GM21723 (cell line): Measurements from ENCODE around the gene PRDM11.

Experiments
- ATAC-seq: cut with Tn5 transposase; IDR thresholded peaks from one replicate; pipeline ENCODE4 v1.9.1; 2021; ENCODE audit warnings: mild to moderate bottlenecking, moderate library complexity; ENCODE audit not compliant: unreplicated experiment

The PRDM11 gene

DNA sequence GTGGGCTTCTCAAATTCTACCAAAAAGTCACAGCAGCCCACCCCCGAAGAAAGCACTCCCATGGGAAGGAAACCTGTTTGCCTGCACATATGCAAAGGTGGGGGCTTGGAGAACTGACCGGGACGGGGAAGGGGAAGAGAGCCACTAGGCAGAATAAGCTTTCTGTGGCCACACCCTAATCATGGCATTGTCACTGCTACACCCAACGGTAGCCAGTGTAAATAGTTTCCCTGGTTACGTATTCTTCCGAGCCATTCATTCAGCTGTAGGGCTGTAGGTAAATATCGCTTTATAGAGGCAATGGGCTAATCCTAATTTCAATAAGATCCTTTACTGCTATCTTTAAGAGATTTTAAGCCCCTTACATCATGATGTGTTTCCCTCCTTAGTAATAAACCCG lies 61.7 kb downstream of the PRDM11 start:
- ATAC-seq: no peak

DNA sequence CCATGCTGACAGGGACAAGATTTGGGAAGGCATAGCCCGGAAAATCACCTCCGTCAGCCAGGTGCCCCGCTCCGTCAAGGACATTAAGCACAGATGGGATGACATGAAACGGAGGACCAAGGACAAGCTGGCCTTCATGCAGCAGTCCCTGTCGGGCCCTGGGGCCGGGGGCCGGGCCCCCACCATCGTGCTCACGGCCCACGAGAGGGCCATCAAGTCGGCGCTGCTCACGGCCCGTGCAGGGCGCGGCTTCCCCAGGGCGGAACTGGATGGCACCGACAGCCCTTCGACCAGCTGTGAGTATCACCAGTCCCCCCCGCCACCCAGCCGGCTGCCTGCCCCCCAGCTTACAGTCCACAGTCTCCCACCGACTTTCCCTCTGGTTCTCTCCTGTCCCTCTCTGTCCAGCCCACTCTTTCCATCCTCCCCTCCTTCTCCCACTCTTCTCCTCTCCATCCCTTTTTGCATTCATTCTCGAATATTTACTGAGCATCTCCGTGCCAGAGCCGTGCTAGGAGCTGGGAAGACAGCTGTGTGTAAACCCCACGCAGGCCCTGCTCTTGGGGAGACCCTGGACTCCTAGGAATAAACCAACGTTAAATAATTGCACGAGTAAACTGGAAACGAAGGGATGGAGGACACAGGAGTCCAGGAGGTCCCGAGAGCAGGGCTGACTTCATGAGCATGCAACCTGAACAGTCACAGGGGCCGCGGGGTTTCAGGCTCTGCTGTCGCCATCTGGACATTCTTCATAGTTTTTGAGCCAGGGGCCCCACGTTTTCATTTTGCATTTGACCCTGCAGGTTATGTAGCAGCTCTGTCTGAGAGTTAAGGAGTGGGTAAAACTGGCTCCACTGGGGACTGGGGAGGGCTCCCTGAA lies 62.8 kb downstream of the PRDM11 start:
- ATAC-seq: no peak

DNA sequence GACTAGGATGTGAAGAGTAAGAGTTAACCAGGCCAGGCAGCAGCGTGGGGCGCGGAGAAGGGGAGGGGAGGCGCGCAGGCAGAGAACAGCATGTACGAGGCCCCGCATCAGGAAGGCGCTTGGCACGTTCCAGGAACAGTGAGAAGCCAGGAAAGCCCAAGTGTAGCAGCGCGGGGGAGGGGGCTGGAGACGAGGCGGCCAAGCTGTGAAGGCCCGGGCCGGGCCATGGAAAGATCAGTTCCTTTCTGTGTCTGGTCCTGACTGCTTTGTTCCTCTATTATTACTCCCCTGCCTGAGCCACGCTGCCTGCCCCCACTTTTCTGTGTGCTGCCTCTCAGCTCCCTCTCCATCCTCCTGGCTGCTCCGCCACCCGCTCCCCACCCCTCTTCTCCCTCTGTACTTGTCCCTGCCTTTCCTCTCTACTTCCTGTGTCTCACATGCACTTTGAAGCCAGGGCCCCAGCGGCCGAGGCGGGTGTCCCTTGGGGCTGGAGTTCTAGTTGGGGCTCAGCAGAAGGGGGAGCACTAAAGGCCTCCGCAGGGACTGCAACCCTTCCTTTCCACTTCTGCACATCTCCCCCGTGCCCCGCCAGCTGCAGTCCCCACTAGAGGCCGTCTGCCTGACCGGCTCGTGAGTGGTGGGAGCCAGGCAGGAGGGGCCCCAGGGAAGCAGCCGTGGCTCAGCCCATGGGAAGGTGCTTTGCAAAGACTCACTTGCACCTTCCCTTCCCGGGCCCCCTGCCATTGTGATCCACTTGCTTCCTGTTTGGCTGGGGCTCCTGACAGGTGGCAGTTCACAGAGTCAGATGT lies 63.7 kb downstream of the PRDM11 start:
- no peak for ATAC-seq

DNA sequence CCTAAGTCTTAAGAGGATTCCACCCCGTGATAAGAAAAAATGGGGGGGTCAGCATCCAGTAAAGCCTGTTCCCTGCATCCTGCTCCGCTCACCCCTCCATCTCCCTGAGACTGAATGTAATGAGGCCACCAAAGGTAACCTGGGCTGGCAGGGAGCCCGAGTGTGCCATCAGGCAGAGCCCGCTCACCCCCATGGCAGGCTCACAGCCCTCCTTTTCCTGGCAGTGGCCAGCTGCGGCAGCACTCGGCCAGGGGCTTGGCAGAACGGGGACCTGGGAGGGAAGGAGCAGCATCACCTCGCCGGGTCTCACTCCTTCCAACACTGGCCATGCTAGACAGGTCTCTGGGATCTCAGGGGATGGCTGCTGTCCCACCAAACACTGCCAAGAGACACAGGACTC lies 64.4 kb downstream of the PRDM11 start:
- ATAC-seq: no peak

DNA sequence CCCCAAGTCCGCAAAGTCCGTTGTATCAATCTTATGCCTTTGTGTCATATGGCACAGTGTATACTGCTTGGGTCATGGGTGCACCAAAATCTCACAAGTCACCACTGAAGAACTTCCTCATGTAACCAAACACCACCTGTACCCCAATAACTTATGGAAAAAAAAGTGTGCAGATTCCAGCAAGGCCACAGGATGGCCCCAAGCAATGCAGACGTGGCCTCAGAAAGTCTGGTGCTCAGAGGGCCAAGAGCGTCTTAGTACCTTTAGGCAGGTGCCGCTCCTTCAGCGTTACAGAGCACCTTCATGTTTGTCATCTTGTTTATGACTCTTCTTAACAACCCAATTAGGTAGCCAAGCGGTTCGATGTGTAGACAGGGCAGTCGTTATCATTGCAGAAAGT lies 65.3 kb downstream of the PRDM11 start:
- no peak for ATAC-seq

DNA sequence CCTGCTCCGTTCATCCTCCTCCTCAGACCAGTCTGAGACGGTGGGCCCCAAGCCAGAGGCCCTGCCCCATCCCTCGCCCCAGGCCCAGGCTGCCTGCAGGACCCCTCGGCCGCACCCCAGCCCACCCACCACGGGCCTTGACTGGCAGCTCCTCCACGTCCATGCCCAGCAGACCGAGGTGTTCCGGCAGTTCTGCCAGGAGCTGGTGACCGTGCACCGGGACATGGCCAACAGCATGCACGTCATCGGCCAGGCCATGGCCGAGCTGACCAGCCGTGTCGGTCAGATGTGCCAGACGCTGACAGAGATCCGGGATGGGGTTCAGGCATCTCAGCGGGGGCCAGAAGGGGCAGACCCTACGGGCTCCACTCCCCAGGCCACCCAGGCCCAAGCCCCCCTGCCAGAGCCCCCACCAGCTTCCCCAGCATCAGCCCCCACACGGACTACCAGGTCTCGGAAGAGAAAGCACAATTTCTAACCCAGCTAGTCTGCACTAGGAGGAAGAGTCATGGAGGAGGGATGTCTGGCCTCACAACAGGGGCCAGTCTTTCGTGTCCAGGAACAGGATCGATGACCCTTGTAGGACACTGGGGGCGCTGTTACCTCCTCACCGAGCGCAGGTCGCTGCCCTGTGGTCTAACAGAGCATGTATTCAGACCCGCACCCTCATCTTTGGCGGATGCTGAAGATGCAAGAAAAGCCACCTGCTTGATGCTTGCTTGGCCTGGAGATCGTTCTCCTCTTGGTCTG lies 66.3 kb downstream of the PRDM11 start:
- ATAC-seq: no peak

DNA sequence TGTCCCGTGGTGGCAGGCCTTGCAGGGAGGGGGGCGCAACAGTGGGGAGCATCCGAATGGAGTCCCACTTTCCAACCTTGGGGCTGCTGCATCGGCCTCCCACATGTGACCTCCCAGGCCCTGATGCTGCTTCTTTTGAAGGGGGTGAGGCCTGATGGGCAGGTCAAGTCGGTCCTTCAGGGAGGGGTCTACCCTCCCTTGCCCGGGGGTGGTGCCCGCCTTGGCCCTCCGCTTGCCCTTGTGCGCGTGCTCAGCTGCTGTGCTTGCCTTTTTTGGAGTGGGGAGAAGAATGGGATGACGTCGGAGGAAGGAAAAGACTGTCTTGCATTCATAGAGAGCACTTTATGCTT lies 66.9 kb downstream of the PRDM11 start:
- no peak for ATAC-seq

DNA sequence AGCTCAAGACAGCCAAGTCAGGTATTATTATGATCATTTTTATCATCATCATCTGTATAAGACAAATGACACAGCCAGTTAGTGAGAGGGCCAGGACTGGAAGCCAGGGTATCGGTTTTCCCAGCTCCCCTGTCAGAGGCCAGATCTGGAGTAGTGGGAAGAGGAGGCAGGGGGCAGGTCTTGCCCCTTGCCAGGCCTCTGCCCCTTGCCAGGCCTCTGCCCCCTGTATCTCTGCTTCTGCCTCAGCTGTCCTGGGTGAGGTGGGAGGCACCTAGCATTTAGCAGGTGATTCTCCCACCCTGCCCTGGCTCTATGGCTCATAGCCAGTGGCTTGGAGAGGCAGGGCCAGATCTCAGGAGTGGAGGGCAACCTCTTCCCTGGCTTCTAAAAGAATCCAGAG lies 67.3 kb downstream of the PRDM11 start:
- ATAC-seq: no peak

DNA sequence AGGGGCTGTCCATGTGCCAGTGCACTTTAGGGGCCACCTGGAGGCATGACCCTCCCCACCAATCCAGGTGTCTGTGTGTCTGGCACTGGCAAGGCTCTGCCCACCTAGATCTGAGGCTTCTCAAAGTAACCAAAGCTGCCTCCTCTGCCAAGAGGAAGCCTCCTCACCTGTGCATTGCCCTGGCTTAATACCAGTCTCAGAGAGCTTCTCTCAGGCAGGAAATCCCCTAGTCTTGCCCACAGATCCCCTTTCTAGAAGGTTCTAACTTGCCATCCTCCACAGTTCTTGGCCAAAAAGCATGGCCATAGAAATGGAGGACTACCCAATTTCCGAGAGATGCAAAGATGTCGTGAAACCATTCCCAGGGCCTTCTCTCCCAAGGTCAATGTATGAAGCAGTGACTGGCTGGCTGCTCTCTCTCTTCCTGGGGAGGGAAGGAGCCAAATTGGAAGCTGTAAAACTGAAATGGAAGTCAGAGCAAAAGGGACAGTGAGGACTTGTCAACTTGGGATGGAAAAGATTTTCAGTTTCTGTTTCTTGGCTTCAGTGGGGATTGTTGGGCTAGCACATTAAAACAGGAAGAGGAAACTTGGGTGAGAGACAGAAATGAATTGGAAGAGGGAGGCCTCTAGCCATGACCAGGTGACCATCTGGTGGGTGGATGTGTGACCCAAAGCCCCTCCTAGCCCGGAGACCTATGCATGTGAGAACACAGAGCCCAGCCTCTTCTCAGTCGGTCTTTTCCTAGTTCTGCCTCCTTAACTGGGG lies 68.8 kb downstream of the PRDM11 start:
- no peak for ATAC-seq

DNA sequence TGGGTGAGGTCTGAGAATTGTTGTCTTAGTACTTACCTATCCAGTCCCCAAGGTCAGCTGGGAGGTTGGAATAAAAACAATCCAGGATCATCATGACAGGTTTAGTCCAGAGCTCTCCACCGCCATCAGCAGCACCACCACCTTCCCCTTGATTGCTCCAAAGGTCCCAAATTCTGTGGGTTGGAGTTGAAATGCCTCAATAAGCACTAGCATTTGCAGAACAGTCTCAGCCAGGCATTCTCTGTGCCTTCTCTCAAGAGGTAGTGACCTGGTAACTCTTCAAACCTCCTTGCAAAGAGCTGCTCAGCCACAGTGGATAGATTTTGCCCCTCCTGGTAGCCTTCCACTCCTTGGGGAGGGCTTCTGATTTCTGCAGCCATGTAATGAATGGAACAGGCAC lies 69.6 kb downstream of the PRDM11 start:
- ATAC-seq: no peak

DNA sequence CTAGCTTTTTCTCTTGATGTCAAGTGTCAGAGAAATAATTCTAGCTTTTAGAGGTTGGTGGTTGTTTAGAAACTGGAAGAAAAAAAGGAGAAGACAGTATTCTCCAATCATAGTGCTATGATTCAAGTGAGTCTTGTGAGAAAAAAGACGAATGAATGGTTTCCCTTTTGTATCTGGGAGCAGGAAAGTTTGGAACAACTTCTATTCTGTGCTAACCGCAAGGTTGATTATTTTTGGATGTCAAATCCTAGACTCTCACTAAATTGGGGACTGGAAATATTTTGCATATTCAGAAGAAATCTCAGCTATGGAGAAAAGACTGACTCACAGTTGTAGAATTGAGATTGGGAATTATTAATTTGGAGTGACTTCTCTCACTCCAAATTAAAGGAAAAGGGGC lies 70.5 kb downstream of the PRDM11 start:
- no peak for ATAC-seq

DNA sequence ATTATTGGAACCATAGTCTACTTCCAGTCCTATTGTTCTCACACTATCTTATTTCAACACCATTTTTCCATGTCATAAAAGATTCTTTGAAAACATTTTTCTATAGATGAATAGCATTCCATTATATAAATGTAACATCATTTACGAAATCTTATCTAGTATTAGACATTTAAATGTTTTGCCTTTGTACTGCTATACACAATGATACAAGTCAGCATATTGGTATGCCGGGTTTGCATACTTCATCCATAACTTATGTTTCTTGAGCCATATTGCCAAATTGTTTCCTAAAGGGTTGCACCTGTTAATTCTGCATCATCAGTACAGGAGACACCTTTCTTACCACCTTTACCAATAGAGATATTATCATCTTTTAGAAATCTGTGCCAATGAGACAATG lies 71.6 kb downstream of the PRDM11 start:
- no peak for ATAC-seq

DNA sequence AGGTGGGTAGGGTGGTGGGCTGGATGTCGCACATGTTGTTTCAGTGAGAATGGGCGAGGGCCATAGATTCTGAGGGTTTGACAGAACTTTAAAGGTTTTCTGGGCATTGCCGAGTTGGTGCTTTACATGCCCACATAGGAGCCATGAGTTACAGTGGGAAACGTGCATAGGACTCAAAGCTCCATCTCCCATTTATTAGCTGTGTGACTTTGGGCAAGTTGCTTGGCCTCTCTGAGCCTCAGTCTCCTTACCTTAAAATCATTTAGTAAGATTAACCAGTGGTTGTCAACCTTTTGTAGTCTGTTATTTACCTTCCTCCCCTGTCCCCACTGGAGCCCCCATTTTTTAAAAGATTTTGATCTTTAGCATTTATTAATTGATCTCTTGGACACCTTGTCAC lies 72.3 kb downstream of the PRDM11 start:
- no peak for ATAC-seq

DNA sequence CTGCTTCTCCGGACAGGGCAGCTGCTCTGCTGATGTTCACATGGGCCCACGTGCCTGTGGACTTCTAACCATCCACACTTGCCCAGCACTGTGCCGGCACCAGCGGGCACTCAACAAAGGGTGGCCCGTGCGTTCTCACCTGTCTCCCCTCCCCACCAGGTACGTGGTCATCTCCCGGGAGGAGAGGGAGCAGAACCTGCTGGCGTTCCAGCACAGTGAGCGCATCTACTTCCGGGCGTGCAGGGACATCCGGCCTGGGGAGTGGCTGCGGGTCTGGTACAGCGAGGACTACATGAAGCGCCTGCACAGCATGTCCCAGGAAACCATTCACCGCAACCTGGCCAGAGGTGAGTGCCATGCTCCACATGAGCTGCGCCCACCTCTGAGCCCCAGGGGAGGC lies 73.0 kb downstream of the PRDM11 start:
- ATAC-seq: no peak

DNA sequence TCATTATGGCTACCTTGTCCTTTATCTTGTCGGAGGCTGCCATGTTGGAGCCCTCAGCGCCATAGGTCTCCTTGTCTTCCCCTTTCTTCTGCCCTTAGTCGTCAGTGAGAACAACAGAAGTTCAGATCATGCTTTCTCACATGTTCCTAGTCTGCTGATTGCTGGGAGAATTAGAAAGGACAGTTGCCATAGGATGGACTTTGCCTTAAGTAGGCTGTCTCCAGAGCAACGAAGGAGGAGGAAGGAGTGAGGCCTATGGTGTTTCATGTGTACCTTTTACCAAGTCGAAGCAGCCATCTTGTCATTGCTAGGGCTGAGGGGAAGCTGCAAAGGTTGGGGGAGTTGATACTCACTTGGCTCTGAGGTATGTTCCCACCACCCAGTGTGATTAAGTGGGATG lies 77.1 kb downstream of the PRDM11 start:
- ATAC-seq: no peak

DNA sequence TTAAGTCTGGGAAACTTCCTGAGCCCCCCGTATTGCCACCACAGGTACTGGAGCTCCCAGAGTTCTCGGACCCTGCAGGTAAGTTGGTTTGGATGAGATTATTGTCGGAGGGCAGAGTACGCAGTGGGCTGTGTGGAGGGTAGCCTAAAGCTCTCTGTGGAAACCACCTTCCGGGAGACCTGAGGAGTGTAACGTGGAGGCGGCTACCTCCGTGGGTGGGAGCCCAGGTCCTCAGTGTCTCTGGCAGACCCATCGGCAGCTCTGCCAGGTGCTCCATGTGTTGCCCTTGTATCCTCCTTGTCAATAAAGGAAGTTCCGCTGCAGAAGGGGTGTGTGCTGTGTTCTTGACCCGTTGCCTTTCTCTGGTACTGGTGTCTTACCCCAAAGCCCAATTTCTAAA lies 78.3 kb downstream of the PRDM11 start:
- no peak for ATAC-seq

DNA sequence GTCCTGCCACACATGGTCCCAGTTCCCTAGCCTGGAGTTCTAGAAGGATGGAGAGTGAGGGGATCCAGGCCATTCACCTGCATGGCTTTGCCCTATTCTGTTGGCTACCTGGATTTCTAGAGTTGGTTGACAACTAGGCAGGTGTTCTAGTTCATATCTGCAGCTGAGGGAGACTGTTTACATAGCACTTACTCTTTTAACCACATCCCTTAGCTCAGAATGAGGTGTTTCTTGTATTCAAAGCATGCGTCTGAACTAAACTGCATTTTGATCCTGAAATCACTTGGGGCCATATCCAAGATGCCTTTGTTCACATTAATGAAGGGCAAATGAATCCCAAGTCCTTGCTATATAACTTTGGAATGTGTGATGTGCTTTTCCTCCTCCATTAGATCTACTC lies 78.8 kb downstream of the PRDM11 start:
- ATAC-seq: no peak

DNA sequence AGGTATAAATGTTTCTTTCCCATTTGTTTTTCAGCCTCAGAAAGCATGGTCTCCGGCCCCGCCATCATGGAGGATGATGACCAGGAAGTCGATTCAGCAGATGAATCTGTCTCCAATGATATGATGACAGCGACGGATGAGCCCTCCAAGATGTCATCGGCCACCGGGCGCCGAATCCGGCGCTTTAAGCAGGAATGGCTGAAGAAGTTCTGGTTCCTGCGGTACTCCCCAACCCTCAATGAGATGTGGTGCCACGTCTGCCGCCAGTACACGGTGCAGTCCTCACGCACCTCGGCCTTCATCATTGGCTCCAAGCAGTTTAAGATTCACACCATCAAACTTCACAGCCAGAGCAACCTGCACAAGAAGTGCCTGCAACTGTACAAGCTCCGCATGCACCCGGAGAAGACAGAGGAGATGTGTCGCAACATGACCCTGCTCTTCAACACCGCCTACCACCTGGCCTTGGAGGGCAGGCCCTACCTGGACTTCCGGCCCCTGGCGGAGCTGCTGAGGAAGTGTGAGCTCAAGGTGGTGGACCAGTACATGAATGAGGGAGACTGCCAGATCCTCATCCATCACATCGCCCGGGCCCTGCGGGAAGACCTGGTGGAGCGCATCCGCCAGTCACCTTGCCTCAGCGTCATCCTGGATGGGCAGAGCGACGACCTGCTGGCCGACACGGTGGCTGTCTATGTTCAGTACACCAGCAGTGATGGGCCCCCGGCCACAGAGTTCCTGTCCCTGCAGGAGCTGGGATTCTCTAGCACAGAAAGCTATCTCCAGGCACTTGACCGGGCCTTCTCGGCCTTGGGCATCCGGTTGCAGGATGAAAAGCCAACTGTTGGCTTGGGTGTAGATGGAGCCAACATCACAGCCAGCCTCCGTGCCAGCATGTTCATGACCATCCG lies 79.8 kb downstream of the PRDM11 start:
- ATAC-seq: no peak

DNA sequence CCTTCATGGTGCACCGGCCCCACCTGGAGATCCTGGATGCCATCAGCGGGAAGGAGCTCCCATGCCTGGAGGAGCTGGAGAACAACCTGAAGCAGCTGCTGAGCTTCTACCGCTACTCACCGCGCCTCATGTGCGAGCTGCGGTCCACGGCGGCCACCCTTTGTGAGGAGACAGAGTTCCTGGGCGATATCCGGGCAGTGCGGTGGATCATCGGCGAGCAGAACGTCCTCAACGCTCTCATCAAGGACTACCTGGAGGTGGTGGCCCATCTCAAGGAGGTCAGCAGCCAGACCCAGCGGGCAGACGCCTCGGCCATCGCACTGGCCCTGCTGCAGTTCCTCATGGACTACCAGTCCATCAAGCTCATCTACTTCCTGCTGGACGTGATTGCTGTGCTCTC lies 80.5 kb downstream of the PRDM11 start:
- ATAC-seq: no peak

DNA sequence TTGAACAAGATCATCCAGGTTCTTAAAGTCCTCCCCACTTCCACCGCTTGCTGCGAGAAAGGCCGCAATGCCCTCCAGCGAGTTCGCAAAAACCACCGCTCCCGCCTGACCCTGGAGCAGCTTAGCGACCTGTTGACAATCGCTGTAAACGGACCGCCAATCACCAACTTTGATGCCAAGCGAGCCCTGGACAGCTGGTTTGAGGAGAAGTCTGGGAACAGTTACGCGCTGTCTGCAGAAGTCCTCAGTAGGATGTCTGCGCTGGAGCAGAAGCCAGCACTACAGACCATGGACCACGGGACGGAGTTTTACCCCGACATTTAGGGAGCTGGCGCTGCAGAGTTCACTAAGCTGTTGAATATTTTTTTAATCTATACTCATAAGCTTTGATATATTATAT lies 81.4 kb downstream of the PRDM11 start:
- ATAC-seq: no peak
